GM21529 (cell line): Measurements from ENCODE around the gene CEP70.
"Not testable (repeated sequence)": the region's sequence is repeated elsewhere in the genome, so short reads cannot be mapped to it uniquely, and the experiment has no call there.

Experiments used
- ATAC-seq: cut with Tn5 transposase; IDR thresholded peaks from one replicate; pipeline ENCODE4 v1.9.1; 2021; ENCODE audit not compliant: unreplicated experiment

Gene CEP70, protein sequence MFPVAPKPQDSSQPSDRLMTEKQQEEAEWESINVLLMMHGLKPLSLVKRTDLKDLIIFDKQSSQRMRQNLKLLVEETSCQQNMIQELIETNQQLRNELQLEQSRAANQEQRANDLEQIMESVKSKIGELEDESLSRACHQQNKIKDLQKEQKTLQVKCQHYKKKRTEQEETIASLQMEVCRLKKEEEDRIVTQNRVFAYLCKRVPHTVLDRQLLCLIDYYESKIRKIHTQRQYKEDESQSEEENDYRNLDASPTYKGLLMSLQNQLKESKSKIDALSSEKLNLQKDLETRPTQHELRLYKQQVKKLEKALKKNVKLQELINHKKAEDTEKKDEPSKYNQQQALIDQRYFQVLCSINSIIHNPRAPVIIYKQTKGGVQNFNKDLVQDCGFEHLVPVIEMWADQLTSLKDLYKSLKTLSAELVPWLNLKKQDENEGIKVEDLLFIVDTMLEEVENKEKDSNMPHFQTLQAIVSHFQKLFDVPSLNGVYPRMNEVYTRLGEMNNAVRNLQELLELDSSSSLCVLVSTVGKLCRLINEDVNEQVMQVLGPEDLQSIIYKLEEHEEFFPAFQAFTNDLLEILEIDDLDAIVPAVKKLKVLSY

GRCh38 chr3:138594150-138594934 is at the start of gene CEP70:
Gene CEP70 (minus strand): TSS chr3:138594260. CDS start chr3:138572927, 21,333 bp downstream.
- ATAC-seq: peak; percentile 89

DNA sequence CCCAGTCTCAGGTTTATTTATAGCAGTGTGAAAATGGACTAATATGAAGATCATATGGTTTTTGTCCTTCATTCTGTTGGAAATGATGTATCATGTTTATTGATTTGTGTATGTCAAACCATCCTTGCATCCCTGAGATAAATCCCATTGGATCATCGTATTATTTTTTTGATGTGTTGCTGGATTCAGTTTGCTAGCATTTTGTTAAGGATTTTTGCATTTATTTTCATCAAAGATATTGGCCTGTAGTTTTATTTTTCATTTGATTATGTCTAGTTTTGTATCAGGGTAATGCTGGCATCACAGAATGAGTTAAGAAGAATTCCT is 48.8 kb upstream of the CEP70 start:
- no peak for ATAC-seq

GRCh38 chr3:138642226-138642926 is 48.3 kb upstream of the CEP70 start:
- no peak for ATAC-seq

- ATAC-seq: no peak
These were observed 46.5 kb upstream of the CEP70 start for GRCh38 chr3:138640537-138640936.

- ATAC-seq: no peak
These were observed 44.6 kb upstream of the CEP70 start for GRCh38 chr3:138638641-138639040.

GRCh38 chr3:138629526-138629925 is 35.5 kb upstream of the CEP70 start:
- no peak for ATAC-seq

- no peak for ATAC-seq
These were observed 31.8 kb upstream of the CEP70 start for GRCh38 chr3:138625707-138626365.

DNA sequence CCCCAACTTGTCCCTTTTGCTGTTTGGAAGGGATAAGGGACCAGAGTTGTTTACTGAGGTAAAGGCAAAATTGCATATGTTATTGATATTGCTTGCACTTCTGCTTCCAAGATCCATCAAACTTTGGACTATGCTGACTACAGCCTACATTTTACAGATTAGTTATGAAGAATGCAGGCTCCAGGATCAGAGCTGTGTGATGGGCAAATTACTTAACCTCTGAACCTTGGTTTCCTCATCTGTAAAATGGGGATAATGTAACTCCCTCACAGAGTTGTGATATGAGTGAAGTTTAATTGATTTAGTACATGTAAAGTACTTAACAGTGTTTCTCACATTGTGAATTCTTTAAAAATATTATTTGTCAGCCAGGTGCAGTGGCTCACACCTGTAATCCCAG is 30.5 kb upstream of the CEP70 start:
- ATAC-seq: no peak

- ATAC-seq: no peak
These were observed 26.4 kb upstream of the CEP70 start for GRCh38 chr3:138620431-138620830.

GRCh38 chr3:138615462-138615861 is 21.4 kb upstream of the CEP70 start:
- no peak for ATAC-seq

GRCh38 chr3:138609898-138610266 is 15.8 kb upstream of the CEP70 start:
- ATAC-seq: no peak

- peak; percentile 73 for ATAC-seq
These were observed 14.5 kb upstream of the CEP70 start, which contains the start of gene FAIM for GRCh38 chr3:138608322-138609135. Gene FAIM (plus strand): TSS chr3:138608771. CDS start chr3:138619727, 10,956 bp downstream.

- not testable (repeated sequence) for ATAC-seq
These were observed 10.1 kb upstream of the CEP70 start for GRCh38 chr3:138604106-138604595.

GRCh38 chr3:138601661-138602060 is 7.6 kb upstream of the CEP70 start:
- ATAC-seq: not testable (repeated sequence)

DNA sequence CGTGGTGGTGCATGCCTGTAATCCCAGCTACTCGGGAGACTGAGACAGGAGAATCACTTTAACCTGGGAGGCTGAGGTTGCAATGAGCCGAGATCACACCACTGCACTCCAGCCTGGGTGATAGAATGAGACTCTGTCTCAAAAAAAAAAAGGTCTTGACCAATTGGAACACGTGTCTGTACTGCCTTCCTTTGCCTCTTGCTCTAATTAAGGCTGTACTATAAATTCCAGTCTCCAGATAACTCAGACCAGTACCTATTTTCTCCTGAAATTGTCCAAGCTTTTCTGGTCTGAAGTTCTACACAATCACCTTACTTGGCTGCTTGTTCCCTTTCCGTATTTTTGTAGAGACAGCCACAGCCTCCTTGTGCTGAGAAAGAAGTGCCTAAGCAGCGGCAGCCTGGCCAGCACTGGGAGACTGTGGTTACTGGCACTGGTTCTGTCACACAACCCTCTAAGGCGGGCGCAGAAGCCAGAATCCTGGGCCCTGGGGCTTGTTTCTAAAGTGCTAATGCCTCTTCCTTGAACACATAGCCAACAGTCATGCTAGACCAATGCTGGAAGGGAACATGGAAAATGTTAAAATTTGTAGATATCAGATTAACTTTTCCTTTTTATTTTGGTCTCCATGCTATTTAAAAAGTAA is 6.2 kb upstream of the CEP70 start:
- ATAC-seq: no peak

DNA sequence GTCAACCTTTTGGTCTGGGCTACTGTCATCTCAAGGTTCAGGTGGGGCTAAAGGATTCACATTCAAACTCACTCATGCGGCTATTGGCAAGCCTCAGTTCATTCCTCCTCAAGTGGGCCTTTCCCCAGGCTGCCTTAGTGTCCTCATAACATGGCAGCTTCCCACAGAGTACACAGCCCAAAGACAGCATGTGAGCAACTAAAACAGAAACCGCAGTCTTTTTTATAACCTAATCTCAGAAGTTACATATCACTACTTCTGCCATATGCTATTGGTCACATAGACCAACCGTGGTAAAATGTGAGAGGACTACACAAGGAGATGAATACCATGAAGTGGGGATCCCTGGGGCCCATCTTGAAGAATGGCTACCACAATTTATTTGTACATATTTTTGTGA is 4.5 kb upstream of the CEP70 start:
- ATAC-seq: no peak

DNA sequence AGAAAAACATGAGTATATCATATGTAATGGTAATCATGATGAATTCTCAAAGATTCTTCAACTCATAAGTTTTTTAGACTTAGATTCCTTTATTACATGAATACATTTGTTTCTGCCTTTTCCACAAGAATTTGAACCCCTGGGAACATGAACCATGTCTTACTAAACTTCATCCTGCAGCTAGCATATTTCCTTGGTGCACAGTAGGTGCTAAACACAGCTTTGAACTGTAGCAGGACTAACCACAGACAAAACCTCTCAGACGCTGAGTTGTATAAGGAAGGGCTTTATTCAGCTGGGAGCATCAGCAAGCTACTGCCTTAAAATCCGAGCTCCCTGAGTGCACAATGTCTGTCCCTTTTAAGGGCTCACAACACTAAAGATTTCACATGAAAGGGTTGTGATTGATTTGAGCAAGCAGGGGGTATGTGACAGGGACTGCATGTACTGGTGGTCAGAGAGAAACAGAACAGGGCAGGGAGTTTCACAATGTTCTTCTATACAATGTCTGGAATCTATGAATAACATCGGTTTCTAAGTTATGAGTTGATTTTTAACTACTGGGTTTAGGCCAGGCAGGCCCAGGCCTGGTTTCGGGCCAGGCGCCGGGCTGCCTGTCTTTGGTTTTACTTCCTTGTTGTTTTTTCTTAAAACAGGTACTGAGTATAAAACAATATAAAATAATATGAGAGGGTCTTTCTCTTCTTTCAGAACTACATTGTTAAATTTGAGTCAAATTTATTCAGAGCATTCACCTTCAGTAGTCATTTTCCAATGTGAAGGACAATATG is 3.3 kb upstream of the CEP70 start:
- ATAC-seq: not testable (repeated sequence)

DNA sequence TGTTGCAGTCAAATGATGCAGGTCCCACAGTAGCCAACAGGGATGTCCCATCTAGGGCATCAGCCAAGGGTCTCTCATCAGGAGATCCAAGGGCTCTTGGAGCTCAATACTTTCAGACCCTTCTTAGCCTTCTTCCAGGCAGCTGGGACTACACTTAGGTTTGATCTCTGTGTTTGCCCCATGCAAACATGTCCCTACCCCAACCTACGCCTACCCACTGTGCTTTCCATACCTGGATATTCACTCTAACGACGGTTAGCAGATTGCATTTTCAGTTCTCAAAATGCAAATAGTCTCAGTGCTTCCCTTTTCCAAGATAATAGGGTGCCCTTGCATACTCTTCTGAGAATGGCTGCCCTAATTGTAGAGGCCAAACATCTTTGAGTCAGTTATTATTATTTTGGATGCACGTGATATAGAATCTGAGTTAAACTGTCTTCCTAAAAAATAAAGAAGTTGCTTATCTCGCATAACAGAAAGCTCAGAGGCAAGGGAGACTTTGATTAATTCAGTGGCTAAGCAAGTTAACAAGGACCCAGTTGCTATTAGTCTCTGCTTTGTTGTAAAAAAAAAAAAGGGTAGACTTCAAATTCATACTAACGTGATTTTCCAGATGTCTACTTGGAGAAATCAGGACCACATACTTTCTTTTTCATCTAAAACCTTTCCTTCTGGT is 1.0 kb upstream of the CEP70 start:
- peak; percentile 10 for ATAC-seq
